Body of pancreas (tissue), 4 donors: Measurements from ENCODE around the gene FNDC5.

Experiments
- CTCF ChIP-seq, 7 experiments: fragments of 450-650 bp in 4 of 7; fragments of 200-600 bp in 3 of 7; sonication (generic) in 3 of 7; IDR thresholded peaks; one replicate each; pipeline ENCODE4 v1.5.1; 2016 to 2019; ENCODE audit warnings: antibody characterized with exemption in 7 of 7
- POLR2A ChIP-seq, 3 donors: fragments of 450-650 bp; IDR thresholded peaks; one replicate each; pipeline ENCODE4 v1.6.1; 2016; ENCODE audit warnings: antibody characterized with exemption in 3 of 3, mild to moderate bottlenecking in 2 of 3

DNA sequence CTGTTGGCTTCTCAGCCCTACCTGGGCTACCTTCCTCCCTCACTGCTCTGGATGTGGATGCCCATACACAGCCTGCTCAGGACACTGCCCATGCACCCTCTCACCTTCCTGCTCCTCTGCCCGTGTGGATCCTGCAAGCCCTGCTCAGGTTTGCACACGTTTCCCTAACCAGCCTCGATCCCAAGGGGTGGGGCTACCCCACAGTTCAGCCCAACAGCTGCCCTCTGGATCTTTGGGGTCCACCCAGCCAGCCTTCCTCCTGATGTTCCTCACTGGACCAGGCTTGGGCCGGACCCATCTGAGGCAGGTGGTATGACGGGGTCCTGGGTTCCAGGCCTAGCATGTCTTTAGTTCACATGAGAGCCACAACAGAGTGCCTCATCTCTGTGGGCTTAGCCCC lies 25.7 kb upstream of the FNDC5 start:
- TF ChIP-seq POLR2A (IDR thresholded peaks at IDR 0.05) (no peak), CTCF (IDR thresholded peaks at IDR 0.05) (no peak)
